ENCODE results near the gene BRINP1.

DNA sequence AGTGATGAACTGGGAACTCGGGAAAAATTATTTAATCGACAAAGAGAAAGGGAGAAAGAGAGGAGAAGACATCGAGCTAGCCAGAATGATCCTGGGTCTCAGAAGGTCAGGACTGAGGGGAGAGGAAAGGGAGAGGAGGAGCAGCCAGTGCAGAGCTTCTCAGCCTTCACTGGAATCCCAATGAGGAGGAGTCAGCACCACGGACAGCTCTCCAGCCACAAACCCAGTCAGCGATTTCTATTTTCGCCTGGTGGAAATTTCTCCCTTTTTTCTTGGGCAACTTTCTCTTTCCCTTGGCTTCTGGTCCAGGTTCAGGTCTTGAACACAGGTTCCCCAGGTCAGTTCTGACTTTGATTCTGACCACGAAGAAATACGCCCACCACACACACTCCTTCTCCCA is 1.6 kb upstream of the BRINP1 start:
- TF ChIP-seq CHD4 (IDR thresholded peaks at IDR 0.05) (no peak), KDM1A (IDR thresholded peaks at IDR 0.05; ENCODE audit: borderline replicate concordance) (no peak)
- TF ChIP-seq, protein P1, sequence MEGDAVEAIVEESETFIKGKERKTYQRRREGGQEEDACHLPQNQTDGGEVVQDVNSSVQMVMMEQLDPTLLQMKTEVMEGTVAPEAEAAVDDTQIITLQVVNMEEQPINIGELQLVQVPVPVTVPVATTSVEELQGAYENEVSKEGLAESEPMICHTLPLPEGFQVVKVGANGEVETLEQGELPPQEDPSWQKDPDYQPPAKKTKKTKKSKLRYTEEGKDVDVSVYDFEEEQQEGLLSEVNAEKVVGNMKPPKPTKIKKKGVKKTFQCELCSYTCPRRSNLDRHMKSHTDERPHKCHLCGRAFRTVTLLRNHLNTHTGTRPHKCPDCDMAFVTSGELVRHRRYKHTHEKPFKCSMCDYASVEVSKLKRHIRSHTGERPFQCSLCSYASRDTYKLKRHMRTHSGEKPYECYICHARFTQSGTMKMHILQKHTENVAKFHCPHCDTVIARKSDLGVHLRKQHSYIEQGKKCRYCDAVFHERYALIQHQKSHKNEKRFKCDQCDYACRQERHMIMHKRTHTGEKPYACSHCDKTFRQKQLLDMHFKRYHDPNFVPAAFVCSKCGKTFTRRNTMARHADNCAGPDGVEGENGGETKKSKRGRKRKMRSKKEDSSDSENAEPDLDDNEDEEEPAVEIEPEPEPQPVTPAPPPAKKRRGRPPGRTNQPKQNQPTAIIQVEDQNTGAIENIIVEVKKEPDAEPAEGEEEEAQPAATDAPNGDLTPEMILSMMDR (IDR thresholded peaks at IDR 0.05 in 2 of 3, conservative IDR thresholded peaks at IDR 0.05 in 1 of 3; ENCODE audit: control insufficient read depth in 2 of 3, extremely low read depth in 1 of 3, insufficient read depth in 1 of 3, low read depth in 3 of 3, low read length in 3 of 3): no peak
- TF ChIP-seq, protein P2, sequence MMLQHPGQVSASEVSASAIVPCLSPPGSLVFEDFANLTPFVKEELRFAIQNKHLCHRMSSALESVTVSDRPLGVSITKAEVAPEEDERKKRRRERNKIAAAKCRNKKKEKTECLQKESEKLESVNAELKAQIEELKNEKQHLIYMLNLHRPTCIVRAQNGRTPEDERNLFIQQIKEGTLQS (IDR thresholded peaks at IDR 0.05; ENCODE audit: borderline replicate concordance, extremely low read depth, low read depth, low read length): no peak

Data from GM12878 (cell line).